Omental fat pad (tissue), 4 donors: Measurements from ENCODE around the gene PDCD6IP. TPM values are rescaled to one million over a fixed set of nuclear protein-coding genes. Genes with fewer than 3 reads are reported as not detected.

Source experiments
- ATAC-seq: fragments of 150-250 bp; one replicate; pipeline ENCODE4 v1.9.1; 2016; ENCODE audit warnings: mild to moderate bottlenecking, moderate library complexity; ENCODE audit not compliant: low FRiP score
- DNase-seq: peaks from one replicate; pipeline ENCODE4 v3.0.0-alpha.2; 2019; ENCODE audit warnings: low spot score
- CTCF ChIP-seq, 3 donors: fragments of 450-650 bp; IDR thresholded peaks; one replicate each; pipeline ENCODE4 v1.5.1; 2016 to 2017; ENCODE audit warnings: antibody characterized with exemption in 3 of 3, mild to moderate bottlenecking in 3 of 3, moderate library complexity in 2 of 3
- total RNA-seq, 4 donors: library from RNA; depleted of rRNA; stranded (reverse); fragments of >200 nt; gene quantifications; one replicate each; pipeline ENCODE4 v1.1.0, GENCODE V29; 2016

Gene PDCD6IP
- total RNA-seq, 4 donors from 2014 or later = 115 to 167 (median 163) TPM

DNA sequence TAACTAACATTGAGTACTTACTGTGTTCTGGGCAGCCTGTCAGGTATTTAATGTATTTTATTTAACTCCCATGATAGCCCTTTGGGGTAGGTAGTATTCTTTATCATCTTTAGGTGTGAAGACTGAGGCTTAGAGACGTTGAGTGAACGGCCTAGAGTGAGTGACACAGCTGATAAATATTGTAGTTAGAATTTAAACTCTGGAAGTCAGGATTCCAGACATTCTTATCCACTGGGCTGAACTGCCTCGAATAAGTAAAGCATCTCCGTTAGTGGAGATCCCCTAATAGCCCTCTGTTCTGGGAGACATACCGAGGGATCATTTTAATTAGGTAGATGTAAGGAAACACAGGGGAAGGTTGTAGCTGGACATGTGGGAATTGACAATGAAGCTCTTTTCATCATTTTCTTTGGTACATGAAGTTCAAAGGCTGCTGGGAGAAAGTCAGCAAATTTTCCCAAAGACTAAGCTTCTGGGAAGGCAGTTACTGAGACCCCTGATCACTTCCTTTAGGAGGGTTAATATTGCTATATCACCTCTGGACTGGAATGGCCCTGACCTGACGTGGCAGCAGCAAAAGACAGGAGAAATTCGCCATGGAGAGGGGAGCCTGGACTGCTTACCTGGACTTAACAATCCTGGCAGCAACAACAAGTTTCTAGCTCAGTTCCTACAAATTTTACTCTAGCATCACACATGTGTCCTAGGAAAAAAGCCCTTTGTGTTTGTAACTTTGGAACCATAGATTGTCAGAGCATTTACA lies 11.7 kb upstream of the PDCD6IP start:
- no peak for DNase-seq
- no peak for TF ChIP-seq CTCF (IDR thresholded peaks at IDR 0.05)
- ATAC-seq = no peak

DNA sequence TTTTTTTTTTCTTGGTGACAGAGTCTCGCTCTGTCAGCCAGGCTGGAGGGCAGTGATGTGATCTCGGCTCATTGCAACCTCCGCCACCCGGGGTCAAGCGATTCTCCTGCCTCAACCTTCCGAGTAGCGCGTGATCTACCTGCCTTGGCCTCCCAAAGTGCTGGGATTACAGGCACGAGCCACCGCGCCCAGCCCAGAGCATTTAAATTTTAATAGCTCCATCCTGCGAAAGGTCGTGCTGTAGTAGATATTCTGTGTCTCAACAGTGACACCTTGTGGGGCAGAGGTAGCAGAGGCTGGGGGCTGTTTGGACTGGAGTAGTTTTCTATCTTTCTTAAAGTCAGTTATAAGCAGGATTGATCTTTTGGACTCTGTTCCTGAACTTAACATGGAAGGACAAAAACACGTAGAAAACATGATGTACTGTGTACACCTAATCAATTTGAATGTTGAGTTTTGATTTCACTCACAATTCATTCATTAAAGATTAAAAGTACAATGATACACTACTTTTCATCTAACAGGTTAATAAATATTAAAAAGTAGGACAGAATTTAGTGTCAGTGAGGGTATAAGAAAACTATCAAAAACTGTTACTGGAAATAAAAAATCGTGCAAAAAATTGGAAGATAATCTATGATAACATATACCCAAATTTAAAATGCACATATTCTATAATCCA lies 11.0 kb upstream of the PDCD6IP start:
- DNase-seq = no peak
- peak in 1 of 3 donors; percentile 21 for TF ChIP-seq CTCF (IDR thresholded peaks at IDR 0.05)
- ATAC-seq = peak; percentile 70

- TF ChIP-seq CTCF (IDR thresholded peaks at IDR 0.05) = no peak
- DNase-seq = no peak
- no peak for ATAC-seq
These were observed 9.1 kb upstream of the PDCD6IP start for GRCh38 chr3:33789183-33789954.

- no peak for TF ChIP-seq CTCF (IDR thresholded peaks at IDR 0.05)
- DNase-seq (no peak), ATAC-seq (no peak)
These were observed 8.3 kb upstream of the PDCD6IP start for GRCh38 chr3:33790091-33790490.

DNA sequence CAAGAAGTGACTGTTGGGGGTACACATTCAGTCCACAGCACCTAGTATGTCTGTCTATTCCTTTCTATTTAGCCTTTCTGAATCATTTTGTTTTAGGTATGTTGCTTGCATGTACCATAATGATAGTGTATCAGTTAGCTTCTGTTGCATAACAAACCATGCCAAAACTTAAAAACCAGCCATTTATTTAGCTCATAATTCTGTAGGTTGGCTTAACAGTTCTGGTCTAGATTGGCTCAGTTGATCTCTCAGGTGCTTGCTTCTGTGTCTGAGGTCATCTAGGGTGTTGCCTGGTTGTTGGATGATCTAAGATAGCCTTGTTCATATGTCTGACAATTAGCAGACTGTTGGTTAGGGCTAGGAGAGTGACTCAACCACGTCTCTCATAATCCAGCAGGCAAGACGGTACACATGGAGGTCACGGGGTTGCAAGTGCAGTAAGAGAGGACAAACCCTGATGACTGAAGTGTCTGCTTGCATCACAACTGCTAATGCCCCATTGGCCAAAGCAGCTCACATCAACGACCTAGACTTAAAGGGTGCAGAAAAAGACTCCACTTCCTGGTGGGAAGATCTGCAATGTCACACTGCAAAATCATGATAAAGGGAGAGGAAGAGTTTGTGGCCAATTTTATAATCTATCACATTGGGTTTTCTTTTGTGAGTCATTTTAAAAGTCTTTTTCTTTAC lies 6.8 kb upstream of the PDCD6IP start:
- ATAC-seq (no peak), DNase-seq (no peak)
- TF ChIP-seq CTCF (IDR thresholded peaks at IDR 0.05) = no peak

DNA sequence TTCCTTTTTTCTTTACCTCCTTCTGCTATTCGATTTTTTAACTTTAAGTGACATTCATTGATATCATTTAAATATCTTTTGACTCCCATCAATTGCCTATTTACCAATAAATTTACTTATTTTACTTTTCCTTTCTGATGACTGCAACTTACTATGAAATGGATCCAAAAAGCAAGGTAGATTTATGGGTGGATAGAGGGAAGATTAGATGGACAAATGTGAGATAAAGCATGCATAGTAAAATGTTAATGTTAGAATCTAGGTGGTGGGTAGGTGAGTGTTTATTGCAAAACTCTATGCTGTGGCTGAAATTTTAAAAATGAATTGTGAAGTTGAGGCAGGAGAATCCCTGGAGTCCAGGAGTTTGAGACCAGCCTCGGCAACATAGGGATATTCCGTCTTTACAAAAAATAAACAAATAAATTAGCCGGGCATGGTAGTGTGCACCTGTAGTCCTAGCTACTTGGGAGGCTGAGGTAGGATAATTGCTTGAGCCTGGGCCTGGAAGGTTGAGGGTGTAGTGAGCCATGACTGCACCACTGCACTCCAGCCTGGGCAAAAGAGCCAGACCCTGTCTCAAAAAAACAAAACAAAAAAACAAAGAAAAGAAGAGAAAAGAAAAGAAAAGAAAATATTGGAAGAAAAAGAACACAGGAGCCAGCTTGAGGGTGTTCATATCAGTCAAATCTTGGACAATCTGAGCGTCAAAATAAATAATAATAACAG lies 6.1 kb upstream of the PDCD6IP start:
- no peak for TF ChIP-seq CTCF (IDR thresholded peaks at IDR 0.05)
- DNase-seq (no peak), ATAC-seq (no peak)
